A549 (cell line): ENCODE measurements around the gene INSYN1.

Experiments
- EP300 ChIP-seq, 2 experiments: fragments of >200 bp; sonication (Bioruptor Twin); formaldehyde crosslinking; IDR thresholded peaks; 2 replicates in 1 of 2; 3 replicates in 1 of 2; pipeline ENCODE4 v1.6.1; 2016 to 2017
- MAFK ChIP-seq: fragments of 450-650 bp; IDR thresholded peaks from 2 replicates; pipeline ENCODE4 v1.6.1; 2014; ENCODE audit not compliant: partially characterized antibody
- MYC ChIP-seq: IDR thresholded peaks from 2 replicates; pipeline ENCODE4 v1.6.1; 2012; ENCODE audit warnings: mild to moderate bottlenecking, inconsistent platforms, low read length, improper control_type of control experiment, borderline replicate concordance
- NFE2L2 ChIP-seq: fragments of 150-350 bp; conservative IDR thresholded peaks from 2 replicates; pipeline ENCODE4 v1.6.1; 2014; ENCODE audit warnings: low read length
- POLR2A ChIP-seq: IDR thresholded peaks from 2 replicates; pipeline ENCODE4 v1.6.1; 2012; ENCODE audit warnings: mild to moderate bottlenecking, low read length
- RAD21 ChIP-seq, 2 experiments: fragments of >200 bp in 1 of 2; sonication (Bioruptor Twin) in 1 of 2; formaldehyde crosslinking in 1 of 2; IDR thresholded peaks in 1 of 2; conservative IDR thresholded peaks in 1 of 2; 2 replicates in 1 of 2; 3 replicates in 1 of 2; pipeline ENCODE4 v1.6.1; 2012 to 2018; ENCODE audit warnings: inconsistent platforms in 1 of 2
- TF ChIP-seq, protein P1 (sequence below): fragments of >200 bp; sonication (Bioruptor Twin); formaldehyde crosslinking; IDR thresholded peaks from 3 replicates; pipeline ENCODE4 v1.5.1; 2016
- TF ChIP-seq, protein P2 (sequence below): fragments of 450-650 bp; IDR thresholded peaks from 2 replicates; pipeline ENCODE4 v1.6.1; 2014; ENCODE audit warnings: antibody characterized with exemption
- TF ChIP-seq, protein P3 (sequence below): fragments of 200-600 bp; sonication (generic); IDR thresholded peaks from 2 replicates; pipeline ENCODE4 v1.6.1; 2016; ENCODE audit warnings: antibody characterized with exemption, mild to moderate bottlenecking, moderate library complexity

DNA sequence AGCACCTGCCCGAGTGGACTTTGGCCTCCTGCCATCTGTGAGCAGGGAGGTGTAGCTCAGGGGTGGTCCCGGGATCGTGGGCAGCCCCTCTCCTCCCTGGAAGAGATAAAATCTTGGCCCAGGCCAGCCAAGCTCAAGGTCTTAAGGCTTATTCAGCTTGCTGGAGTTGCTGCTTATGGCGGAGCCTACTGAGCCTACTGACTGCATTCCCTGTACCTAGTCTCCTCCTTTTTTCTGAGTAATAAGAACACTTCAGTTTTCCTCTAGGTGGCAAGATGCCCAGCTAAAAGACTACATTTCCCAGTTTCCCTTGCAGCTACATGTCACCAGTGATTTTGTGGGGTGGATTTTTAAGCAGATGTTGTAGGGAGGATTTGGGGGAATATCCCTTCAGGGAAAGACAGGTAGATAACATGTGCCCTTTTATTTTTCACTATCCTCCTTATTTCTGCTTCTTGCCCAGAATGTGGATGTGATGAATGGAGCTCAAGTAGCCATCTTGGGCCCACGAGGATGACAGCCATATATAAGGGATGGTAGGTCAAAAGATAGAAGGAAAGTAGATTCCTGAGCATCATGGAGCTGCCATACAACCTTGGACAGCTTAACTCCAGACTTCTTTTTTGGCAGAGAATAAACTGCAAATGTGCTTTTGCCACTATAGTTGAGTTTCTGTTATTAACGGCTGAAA is 41.4 kb upstream of the INSYN1 start:
- TF ChIP-seq MAFK, result no peak
- TF ChIP-seq MYC, result no peak
- TF ChIP-seq, protein P1, sequence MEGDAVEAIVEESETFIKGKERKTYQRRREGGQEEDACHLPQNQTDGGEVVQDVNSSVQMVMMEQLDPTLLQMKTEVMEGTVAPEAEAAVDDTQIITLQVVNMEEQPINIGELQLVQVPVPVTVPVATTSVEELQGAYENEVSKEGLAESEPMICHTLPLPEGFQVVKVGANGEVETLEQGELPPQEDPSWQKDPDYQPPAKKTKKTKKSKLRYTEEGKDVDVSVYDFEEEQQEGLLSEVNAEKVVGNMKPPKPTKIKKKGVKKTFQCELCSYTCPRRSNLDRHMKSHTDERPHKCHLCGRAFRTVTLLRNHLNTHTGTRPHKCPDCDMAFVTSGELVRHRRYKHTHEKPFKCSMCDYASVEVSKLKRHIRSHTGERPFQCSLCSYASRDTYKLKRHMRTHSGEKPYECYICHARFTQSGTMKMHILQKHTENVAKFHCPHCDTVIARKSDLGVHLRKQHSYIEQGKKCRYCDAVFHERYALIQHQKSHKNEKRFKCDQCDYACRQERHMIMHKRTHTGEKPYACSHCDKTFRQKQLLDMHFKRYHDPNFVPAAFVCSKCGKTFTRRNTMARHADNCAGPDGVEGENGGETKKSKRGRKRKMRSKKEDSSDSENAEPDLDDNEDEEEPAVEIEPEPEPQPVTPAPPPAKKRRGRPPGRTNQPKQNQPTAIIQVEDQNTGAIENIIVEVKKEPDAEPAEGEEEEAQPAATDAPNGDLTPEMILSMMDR, result no peak
- TF ChIP-seq, protein P2, sequence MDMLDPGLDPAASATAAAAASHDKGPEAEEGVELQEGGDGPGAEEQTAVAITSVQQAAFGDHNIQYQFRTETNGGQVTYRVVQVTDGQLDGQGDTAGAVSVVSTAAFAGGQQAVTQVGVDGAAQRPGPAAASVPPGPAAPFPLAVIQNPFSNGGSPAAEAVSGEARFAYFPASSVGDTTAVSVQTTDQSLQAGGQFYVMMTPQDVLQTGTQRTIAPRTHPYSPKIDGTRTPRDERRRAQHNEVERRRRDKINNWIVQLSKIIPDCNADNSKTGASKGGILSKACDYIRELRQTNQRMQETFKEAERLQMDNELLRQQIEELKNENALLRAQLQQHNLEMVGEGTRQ, result no peak
- no peak for TF ChIP-seq RAD21 (conservative IDR thresholded peaks at IDR 0.05 in 1 of 2, IDR thresholded peaks at IDR 0.05 in 1 of 2)
- TF ChIP-seq, protein P3, sequence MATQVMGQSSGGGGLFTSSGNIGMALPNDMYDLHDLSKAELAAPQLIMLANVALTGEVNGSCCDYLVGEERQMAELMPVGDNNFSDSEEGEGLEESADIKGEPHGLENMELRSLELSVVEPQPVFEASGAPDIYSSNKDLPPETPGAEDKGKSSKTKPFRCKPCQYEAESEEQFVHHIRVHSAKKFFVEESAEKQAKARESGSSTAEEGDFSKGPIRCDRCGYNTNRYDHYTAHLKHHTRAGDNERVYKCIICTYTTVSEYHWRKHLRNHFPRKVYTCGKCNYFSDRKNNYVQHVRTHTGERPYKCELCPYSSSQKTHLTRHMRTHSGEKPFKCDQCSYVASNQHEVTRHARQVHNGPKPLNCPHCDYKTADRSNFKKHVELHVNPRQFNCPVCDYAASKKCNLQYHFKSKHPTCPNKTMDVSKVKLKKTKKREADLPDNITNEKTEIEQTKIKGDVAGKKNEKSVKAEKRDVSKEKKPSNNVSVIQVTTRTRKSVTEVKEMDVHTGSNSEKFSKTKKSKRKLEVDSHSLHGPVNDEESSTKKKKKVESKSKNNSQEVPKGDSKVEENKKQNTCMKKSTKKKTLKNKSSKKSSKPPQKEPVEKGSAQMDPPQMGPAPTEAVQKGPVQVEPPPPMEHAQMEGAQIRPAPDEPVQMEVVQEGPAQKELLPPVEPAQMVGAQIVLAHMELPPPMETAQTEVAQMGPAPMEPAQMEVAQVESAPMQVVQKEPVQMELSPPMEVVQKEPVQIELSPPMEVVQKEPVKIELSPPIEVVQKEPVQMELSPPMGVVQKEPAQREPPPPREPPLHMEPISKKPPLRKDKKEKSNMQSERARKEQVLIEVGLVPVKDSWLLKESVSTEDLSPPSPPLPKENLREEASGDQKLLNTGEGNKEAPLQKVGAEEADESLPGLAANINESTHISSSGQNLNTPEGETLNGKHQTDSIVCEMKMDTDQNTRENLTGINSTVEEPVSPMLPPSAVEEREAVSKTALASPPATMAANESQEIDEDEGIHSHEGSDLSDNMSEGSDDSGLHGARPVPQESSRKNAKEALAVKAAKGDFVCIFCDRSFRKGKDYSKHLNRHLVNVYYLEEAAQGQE, result no peak
- TF ChIP-seq EP300 (IDR thresholded peaks at IDR 0.05), result no peak
- no peak for TF ChIP-seq POLR2A
- no peak for TF ChIP-seq NFE2L2
